Endothelial cell (in vitro differentiated cells): ENCODE measurements around the gene MARF1. TPM values are rescaled to one million over a fixed set of nuclear protein-coding genes. Genes with fewer than 3 reads are reported as not detected.
"Not testable (repeated sequence)": the region's sequence is repeated elsewhere in the genome, so short reads cannot be mapped to it uniquely, and the experiment has no call there.

Source experiments
- DNase-seq: peaks from one replicate; pipeline ENCODE4 v3.0.0; 2021; ENCODE audit warnings: low spot score
- H3K27ac Mint-ChIP-seq: one replicate; pipeline ENCODE4 v1.8.0; 2021; ENCODE audit warnings: mixed read lengths, inconsistent platforms; ENCODE audit not compliant: unreplicated experiment
- H3K27me3 Mint-ChIP-seq: one replicate; pipeline ENCODE4 v1.8.0; 2021; ENCODE audit warnings: mild to moderate bottlenecking, moderate library complexity, mixed read lengths, inconsistent platforms; ENCODE audit not compliant: unreplicated experiment
- H3K36me3 Mint-ChIP-seq: one replicate; pipeline ENCODE4 v1.8.0; 2021; ENCODE audit warnings: mild to moderate bottlenecking, low read depth, mixed read lengths, inconsistent platforms; ENCODE audit not compliant: unreplicated experiment
- H3K4me1 Mint-ChIP-seq: one replicate; pipeline ENCODE4 v1.8.0; 2021; ENCODE audit warnings: mild to moderate bottlenecking, mixed read lengths, inconsistent platforms; ENCODE audit not compliant: unreplicated experiment
- H3K4me3 Mint-ChIP-seq: one replicate; pipeline ENCODE4 v1.8.0; 2021; ENCODE audit warnings: mild to moderate bottlenecking, mixed read lengths, inconsistent platforms; ENCODE audit not compliant: unreplicated experiment
- H3K9me3 Mint-ChIP-seq: one replicate; pipeline ENCODE4 v1.8.0; 2021; ENCODE audit warnings: mixed read lengths, inconsistent platforms; ENCODE audit not compliant: unreplicated experiment
- CTCF ChIP-seq: fragments of 200-600 bp; sonication (generic); IDR thresholded peaks from one replicate; pipeline ENCODE4 v1.5.0; 2021; ENCODE audit warnings: antibody characterized with exemption; ENCODE audit not compliant: unreplicated experiment
- total RNA-seq: library from RNA; stranded (reverse); fragmentation: NEBNext Ultra II Directional; extraction: Animal tissue kit (Norgen Biotek cat#: 25700); gene quantifications from one replicate; pipeline ENCODE4 v1.2.1, GENCODE V29; 2021; ENCODE audit not compliant: unreplicated experiment

Gene MARF1
- total RNA-seq, 1 donor from 2014 or later: 55.2 TPM

DNA sequence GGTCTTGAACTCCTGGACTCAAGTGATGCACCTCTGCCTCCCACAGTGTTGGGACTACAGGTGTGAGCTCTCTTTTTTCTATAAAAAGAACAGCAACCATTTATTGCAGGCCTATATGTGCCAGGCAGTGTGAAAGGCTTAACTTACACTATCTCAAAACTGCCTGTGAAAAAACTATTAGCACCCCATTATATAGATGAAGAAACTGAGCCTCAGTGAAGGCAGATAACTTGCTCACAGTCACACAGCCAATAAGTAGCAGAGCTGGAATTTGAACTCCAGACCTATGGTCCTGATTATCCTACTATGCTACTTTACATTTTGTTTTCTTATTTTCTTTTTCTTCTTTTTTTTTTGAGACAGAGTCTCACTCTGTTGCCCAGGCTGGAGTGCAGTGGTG, 22.2 kb upstream of the MARF1 start:
- Mint-ChIP-seq H3K27me3 (no peaks in the 10 kb centered on the region), H3K27ac (no peak overlapping the region), H3K4me1 (peaks cover 7% of the 10 kb centered on the region), H3K9me3 (no peaks in the 10 kb centered on the region), H3K36me3 (peaks cover 10% of the 10 kb centered on the region), H3K4me3 (no peak overlapping the region)
- no peak for TF ChIP-seq CTCF
- no peak for DNase-seq

- TF ChIP-seq CTCF: no peak
- Mint-ChIP-seq H3K27ac (peak overlapping the region; percentile 25), H3K27me3 (peaks cover 2% of the 10 kb centered on the region), H3K4me3 (no peak overlapping the region), H3K4me1 (peaks cover 7% of the 10 kb centered on the region), H3K36me3 (peaks cover 7% of the 10 kb centered on the region), H3K9me3 (no peaks in the 10 kb centered on the region)
- DNase-seq: no peak
Observed at GRCh38 chr16:15660203-15660601, 17.2 kb upstream of the MARF1 start.

GRCh38 chr16:15658556-15658955, 15.6 kb upstream of the MARF1 start:
- no peak for TF ChIP-seq CTCF
- H3K27me3 Mint-ChIP-seq: peaks cover 2% of the 10 kb centered on the region

GRCh38 chr16:15658149-15658548, 15.2 kb upstream of the MARF1 start:
- Mint-ChIP-seq H3K27ac (no peak overlapping the region), H3K4me3 (no peak overlapping the region), H3K4me1 (peaks cover 7% of the 10 kb centered on the region), H3K27me3 (peaks cover 2% of the 10 kb centered on the region), H3K36me3 (peaks cover 7% of the 10 kb centered on the region), H3K9me3 (no peaks in the 10 kb centered on the region)
- TF ChIP-seq CTCF: no peak
- DNase-seq: no peak

More at GRCh38 chr16:15658556-15658955, 15.6 kb upstream of the MARF1 start:
- DNase-seq: no peak
- Mint-ChIP-seq H3K4me3 (no peak overlapping the region), H3K27ac (no peak overlapping the region), H3K9me3 (no peaks in the 10 kb centered on the region), H3K36me3 (peaks cover 7% of the 10 kb centered on the region), H3K4me1 (peaks cover 7% of the 10 kb centered on the region)

- not testable (repeated sequence) for H3K9me3 Mint-ChIP-seq, H3K27me3 Mint-ChIP-seq, DNase-seq, H3K4me1 Mint-ChIP-seq, H3K36me3 Mint-ChIP-seq, H3K27ac Mint-ChIP-seq, H3K4me3 Mint-ChIP-seq
Observed at GRCh38 chr16:15655561-15655960, 12.6 kb upstream of the MARF1 start.

DNA sequence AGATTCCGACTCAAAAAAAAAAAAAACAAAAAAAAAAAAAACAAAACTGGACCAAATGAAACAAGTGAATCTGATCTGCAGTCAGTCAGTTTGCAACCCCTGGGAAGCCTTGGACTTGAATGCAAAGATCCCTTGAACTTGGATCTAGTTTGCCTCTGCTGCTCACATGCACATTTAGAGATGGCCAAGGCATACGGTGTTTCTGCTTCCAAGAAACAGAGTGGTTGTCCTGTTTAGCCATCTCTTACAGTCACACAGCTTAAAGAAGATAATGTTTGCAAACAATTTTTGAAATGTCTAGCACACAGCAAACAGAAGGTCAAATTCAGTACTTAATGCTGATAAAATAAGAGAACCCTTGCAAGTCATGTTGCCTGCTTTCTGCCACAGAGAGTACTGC, 11.6 kb upstream of the MARF1 start:
- H3K27ac Mint-ChIP-seq: no peak overlapping the region
- no peaks in the 10 kb centered on the region for H3K9me3 Mint-ChIP-seq
- no peak overlapping the region for H3K4me3 Mint-ChIP-seq
- H3K27me3 Mint-ChIP-seq: peaks cover 9% of the 10 kb centered on the region
- TF ChIP-seq CTCF: no peak
- peaks cover 5% of the 10 kb centered on the region for H3K4me1 Mint-ChIP-seq
- H3K36me3 Mint-ChIP-seq: no peaks in the 10 kb centered on the region
- no peak for DNase-seq
